ENCODE data around the gene PAPLN.

Gene PAPLN

GRCh38 chr14:73236752-73237218 lies 521 bp upstream of the PAPLN start:
- Histone ChIP-seq H3K27me3 (ENCODE audit: insufficient read depth, low read depth, severe bottlenecking) (no peaks in the 10 kb centered on the region), H3K9me3 (ENCODE audit: severe bottlenecking) (no peaks in the 10 kb centered on the region), H3K36me3 (no peaks in the 10 kb centered on the region), H3K4me3 (ENCODE audit: low read depth, low read length) (no peak overlapping the region), H3K27ac (no peak overlapping the region)
- DNase-seq = no peak
- TF ChIP-seq CTCF (IDR thresholded peaks at IDR 0.05; ENCODE audit: low read depth, low read length) = no peak

- no peak overlapping the region for H3K27ac ChIP-seq
- no peaks in the 10 kb centered on the region for H3K36me3 ChIP-seq
- H3K4me3 ChIP-seq (ENCODE audit: low read depth, low read length) = no peak overlapping the region
- H3K27me3 ChIP-seq (ENCODE audit: insufficient read depth, low read depth, severe bottlenecking) = no peaks in the 10 kb centered on the region
- TF ChIP-seq CTCF (IDR thresholded peaks at IDR 0.05; ENCODE audit: low read depth, low read length) = no peak
- no peaks in the 10 kb centered on the region for H3K9me3 ChIP-seq (ENCODE audit: severe bottlenecking)
- no peak for DNase-seq
Observed at GRCh38 chr14:73237786-73238423, 599 bp downstream of the PAPLN start.

- H3K27ac ChIP-seq = no peak overlapping the region
- TF ChIP-seq CTCF (IDR thresholded peaks at IDR 0.05; ENCODE audit: low read depth, low read length) = no peak
- H3K27me3 ChIP-seq (ENCODE audit: insufficient read depth, low read depth, severe bottlenecking) = no peaks in the 10 kb centered on the region
- H3K4me3 ChIP-seq (ENCODE audit: low read depth, low read length) = no peak overlapping the region
- H3K36me3 ChIP-seq = no peaks in the 10 kb centered on the region
- DNase-seq = no peak
- H3K9me3 ChIP-seq (ENCODE audit: severe bottlenecking) = no peaks in the 10 kb centered on the region
Observed at GRCh38 chr14:73238424-73238852, 1.1 kb downstream of the PAPLN start.

- DNase-seq = no peak
- Histone ChIP-seq H3K36me3 (no peaks in the 10 kb centered on the region), H3K27ac (no peak overlapping the region), H3K4me3 (ENCODE audit: low read depth, low read length) (no peak overlapping the region), H3K9me3 (ENCODE audit: severe bottlenecking) (no peaks in the 10 kb centered on the region), H3K27me3 (ENCODE audit: insufficient read depth, low read depth, severe bottlenecking) (no peaks in the 10 kb centered on the region)
- no peak for TF ChIP-seq CTCF (IDR thresholded peaks at IDR 0.05; ENCODE audit: low read depth, low read length)
Observed at GRCh38 chr14:73238941-73239340, 1.6 kb downstream of the PAPLN start.

GRCh38 chr14:73239393-73240241 lies 2.3 kb downstream of the PAPLN start:
- no peak for DNase-seq
- no peak for TF ChIP-seq CTCF (IDR thresholded peaks at IDR 0.05; ENCODE audit: low read depth, low read length)
- Histone ChIP-seq H3K36me3 (no peaks in the 10 kb centered on the region), H3K27ac (no peak overlapping the region), H3K4me3 (ENCODE audit: low read depth, low read length) (no peak overlapping the region), H3K9me3 (ENCODE audit: severe bottlenecking) (no peaks in the 10 kb centered on the region), H3K27me3 (ENCODE audit: insufficient read depth, low read depth, severe bottlenecking) (no peaks in the 10 kb centered on the region)

All from WERI-Rb-1 (cell line).